Measurements from ENCODE around the gene C7orf33.
"Not testable (repeated sequence)": the region's sequence is repeated elsewhere in the genome, so short reads cannot be mapped to it uniquely, and the experiment has no call there.

The C7orf33 gene

GRCh38 chr7:148588168-148588567 lies 2.4 kb upstream of the C7orf33 start:
- peaks cover 4% of the 10 kb centered on the region in 2 donors for H3K4me1 Mint-ChIP-seq (ENCODE audit: low read depth in 2 of 2)
- H3K27ac Mint-ChIP-seq: no peak overlapping the region
- H3K4me3 Mint-ChIP-seq: no peak overlapping the region
- H3K9me3 Mint-ChIP-seq: no peaks in the 10 kb centered on the region
- H3K27me3 Mint-ChIP-seq: peaks cover 7 to 31% of the 10 kb centered on the region in 2 donors
- no peaks in the 10 kb centered on the region for H3K36me3 Mint-ChIP-seq (ENCODE audit: insufficient read depth)
- no peak for DNase-seq
- ATAC-seq (replicated peaks): no peak

DNA sequence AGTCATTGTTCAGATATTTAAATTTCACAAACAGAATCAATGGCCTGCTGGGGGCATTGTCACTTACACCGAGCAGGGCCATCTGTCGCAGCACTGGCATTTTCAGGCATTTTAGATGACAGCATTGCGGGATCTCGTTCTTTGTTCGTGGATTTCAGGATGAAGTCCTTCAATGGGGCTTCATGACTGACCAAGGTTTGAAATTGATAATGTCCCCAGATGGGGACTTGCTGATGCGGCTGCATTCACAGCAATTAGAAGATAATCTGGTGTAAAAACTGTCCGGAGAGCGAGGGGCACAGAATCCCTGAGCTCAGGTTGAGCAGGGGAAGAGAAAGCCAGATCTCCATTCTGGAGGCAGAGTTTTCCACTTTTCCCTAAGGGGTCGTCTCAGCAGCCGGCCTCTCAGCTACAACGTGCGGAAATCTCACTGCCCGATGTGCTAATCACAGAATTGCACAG lies 1.9 kb upstream of the C7orf33 start:
- no peaks in the 10 kb centered on the region for H3K36me3 Mint-ChIP-seq (ENCODE audit: insufficient read depth)
- no peak overlapping the region for H3K27ac Mint-ChIP-seq
- ATAC-seq (replicated peaks) (no peak), DNase-seq (no peak)
- peaks cover 4% of the 10 kb centered on the region in 2 donors for H3K4me1 Mint-ChIP-seq (ENCODE audit: low read depth in 2 of 2)
- H3K9me3 Mint-ChIP-seq: no peaks in the 10 kb centered on the region
- peaks cover 11 to 35% of the 10 kb centered on the region in 2 donors for H3K27me3 Mint-ChIP-seq
- H3K4me3 Mint-ChIP-seq: no peak overlapping the region

- Mint-ChIP-seq H3K36me3 (ENCODE audit: insufficient read depth) (no peaks in the 10 kb centered on the region), H3K9me3 (no peaks in the 10 kb centered on the region), H3K4me1 (ENCODE audit: low read depth in 2 of 2) (peaks cover 0 to 1% of the 10 kb centered on the region in 2 donors), H3K27me3 (peaks cover 13 to 39% of the 10 kb centered on the region in 2 donors), H3K27ac (no peak overlapping the region), H3K4me3 (no peak overlapping the region)
- ATAC-seq (replicated peaks) (no peak), DNase-seq (no peak)
These were observed 926 bp upstream of the C7orf33 start for GRCh38 chr7:148589640-148590039.

DNA sequence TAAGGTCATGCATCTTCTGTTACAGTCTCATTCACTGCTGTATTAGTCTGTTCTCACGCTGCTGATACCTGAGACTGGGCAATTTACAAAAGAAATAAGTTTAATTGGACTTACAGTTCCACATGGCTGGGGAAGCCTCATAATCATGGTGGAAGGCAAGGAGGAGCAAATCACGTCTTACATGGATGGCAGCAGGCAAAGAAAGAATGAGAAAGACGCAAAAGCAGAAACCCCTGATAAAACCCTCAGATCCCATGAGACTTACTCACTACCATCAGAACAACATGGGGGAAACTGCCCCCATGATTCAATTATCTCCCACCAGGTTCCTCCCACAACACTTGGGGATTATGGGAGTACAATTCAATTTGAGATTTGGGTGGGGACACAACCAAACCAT lies 5.8 kb downstream of the C7orf33 start:
- H3K36me3 Mint-ChIP-seq (ENCODE audit: insufficient read depth); H3K27ac Mint-ChIP-seq: not testable (repeated sequence)

GRCh38 chr7:148598351-148598750 lies 7.8 kb downstream of the C7orf33 start:
- DNase-seq (no peak), ATAC-seq (replicated peaks) (no peak)
- no peak overlapping the region for H3K27ac Mint-ChIP-seq

More for the DNA sequence above, 5.8 kb downstream of the C7orf33 start:
- H3K9me3 Mint-ChIP-seq; H3K4me1 Mint-ChIP-seq (ENCODE audit: low read depth in 2 of 2); DNase-seq; H3K4me3 Mint-ChIP-seq; ATAC-seq (replicated peaks): not testable (repeated sequence)
- peaks cover 31 to 36% of the 10 kb centered on the region in 2 donors for H3K27me3 Mint-ChIP-seq

DNA sequence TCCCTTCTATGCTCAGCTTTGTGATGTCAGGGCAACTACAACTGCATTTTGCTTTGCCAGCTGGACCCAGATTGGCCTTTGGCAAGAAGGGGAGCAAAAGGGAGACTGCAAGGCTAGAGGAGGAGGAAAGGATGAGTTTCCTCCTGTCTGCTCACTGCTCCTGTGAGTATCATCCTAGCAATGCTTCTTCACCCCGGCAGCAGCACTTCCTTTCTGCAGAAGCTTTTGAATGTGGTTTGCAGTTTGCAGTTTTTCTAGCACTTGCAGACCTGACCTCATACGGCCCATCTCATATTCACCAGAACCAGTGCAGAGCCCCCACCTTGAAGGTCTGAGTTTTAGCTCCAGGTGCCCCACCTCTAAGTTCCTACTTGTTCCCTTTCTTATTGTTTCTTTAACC lies 14.8 kb downstream of the C7orf33 start:
- no peak overlapping the region for H3K27ac Mint-ChIP-seq
- no peaks in the 10 kb centered on the region for H3K4me1 Mint-ChIP-seq (ENCODE audit: low read depth in 2 of 2)
- peaks cover 0 to 12% of the 10 kb centered on the region in 2 donors for H3K9me3 Mint-ChIP-seq
- peaks cover 29 to 64% of the 10 kb centered on the region in 2 donors for H3K27me3 Mint-ChIP-seq
- ATAC-seq (replicated peaks) (no peak), DNase-seq (no peak)
- no peaks in the 10 kb centered on the region for H3K36me3 Mint-ChIP-seq (ENCODE audit: insufficient read depth)
- no peak overlapping the region for H3K4me3 Mint-ChIP-seq

More at GRCh38 chr7:148598351-148598750, 7.8 kb downstream of the C7orf33 start:
- Mint-ChIP-seq H3K36me3 (ENCODE audit: insufficient read depth) (peaks cover 2% of the 10 kb centered on the region), H3K4me1 (ENCODE audit: low read depth in 2 of 2) (peaks cover 8% of the 10 kb centered on the region in 2 donors), H3K27me3 (peaks cover 33 to 45% of the 10 kb centered on the region in 2 donors), H3K4me3 (no peak overlapping the region), H3K9me3 (no peaks in the 10 kb centered on the region)

DNA sequence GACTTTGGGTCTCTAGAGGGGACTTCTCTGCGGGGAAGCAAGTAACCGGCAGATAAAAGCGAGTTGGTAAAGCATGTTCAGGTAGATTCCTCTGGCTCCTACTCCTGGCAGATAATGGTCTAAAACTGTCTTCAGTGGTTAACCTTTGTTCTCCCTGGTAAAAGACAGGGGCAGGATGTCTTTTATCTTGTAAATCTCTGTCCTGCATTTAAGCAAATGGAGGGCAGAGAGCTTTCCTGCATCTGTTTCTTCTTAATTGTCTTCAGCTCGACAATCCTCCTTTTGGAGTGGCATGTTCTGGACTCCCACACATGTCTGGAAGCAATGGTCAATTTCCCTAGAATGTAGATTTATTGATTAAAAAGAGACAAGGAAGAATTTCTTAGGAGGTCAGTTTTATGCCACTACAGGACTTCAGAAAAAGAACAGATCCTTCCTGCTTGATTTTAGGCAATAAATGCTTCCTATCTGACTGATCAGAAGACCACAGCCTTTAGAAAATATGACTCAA lies 16.6 kb downstream of the C7orf33 start:
- ATAC-seq (replicated peaks) (no peak), DNase-seq (no peak)
- Mint-ChIP-seq H3K27ac (no peak overlapping the region), H3K9me3 (peaks cover 0 to 12% of the 10 kb centered on the region in 2 donors), H3K27me3 (peaks cover 37 to 70% of the 10 kb centered on the region in 2 donors), H3K4me1 (ENCODE audit: low read depth in 2 of 2) (no peaks in the 10 kb centered on the region), H3K36me3 (ENCODE audit: insufficient read depth) (no peaks in the 10 kb centered on the region), H3K4me3 (no peak overlapping the region)

- peaks cover 0 to 12% of the 10 kb centered on the region in 2 donors for H3K9me3 Mint-ChIP-seq
- H3K27me3 Mint-ChIP-seq: peaks cover 40 to 70% of the 10 kb centered on the region in 2 donors
- ATAC-seq (replicated peaks) (no peak), DNase-seq (no peak)
- H3K4me1 Mint-ChIP-seq (ENCODE audit: low read depth in 2 of 2): no peaks in the 10 kb centered on the region
- no peak overlapping the region for H3K27ac Mint-ChIP-seq
- H3K4me3 Mint-ChIP-seq: no peak overlapping the region
- H3K36me3 Mint-ChIP-seq (ENCODE audit: insufficient read depth): no peaks in the 10 kb centered on the region
These were observed 18.6 kb downstream of the C7orf33 start for GRCh38 chr7:148609045-148609725.

DNA sequence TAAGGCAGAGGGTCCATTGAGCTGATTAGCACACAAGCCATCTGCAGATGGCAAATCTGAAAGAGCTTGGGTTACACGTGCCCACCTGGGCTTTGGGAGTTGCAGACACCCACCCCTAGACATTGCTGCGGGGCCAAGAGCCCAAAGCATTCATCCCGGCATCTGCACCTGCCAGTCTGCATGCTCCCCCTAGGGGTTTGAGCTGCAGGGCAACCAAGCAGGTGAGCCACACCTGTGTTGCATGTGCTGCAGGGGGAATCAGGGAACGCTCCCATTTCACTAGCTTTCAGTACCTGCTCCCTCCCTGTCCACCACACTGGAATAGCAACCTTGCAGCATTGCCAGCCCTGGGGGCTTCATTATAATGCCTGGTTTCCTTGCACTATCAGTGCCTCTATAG lies 21.1 kb downstream of the C7orf33 start:
- Mint-ChIP-seq H3K36me3 (ENCODE audit: insufficient read depth) (no peaks in the 10 kb centered on the region), H3K27me3 (peaks cover 56 to 78% of the 10 kb centered on the region in 2 donors), H3K9me3 (no peaks in the 10 kb centered on the region), H3K4me3 (no peak overlapping the region), H3K27ac (no peak overlapping the region), H3K4me1 (ENCODE audit: low read depth in 2 of 2) (no peaks in the 10 kb centered on the region)
- ATAC-seq (replicated peaks) (no peak), DNase-seq (no peak)

DNA sequence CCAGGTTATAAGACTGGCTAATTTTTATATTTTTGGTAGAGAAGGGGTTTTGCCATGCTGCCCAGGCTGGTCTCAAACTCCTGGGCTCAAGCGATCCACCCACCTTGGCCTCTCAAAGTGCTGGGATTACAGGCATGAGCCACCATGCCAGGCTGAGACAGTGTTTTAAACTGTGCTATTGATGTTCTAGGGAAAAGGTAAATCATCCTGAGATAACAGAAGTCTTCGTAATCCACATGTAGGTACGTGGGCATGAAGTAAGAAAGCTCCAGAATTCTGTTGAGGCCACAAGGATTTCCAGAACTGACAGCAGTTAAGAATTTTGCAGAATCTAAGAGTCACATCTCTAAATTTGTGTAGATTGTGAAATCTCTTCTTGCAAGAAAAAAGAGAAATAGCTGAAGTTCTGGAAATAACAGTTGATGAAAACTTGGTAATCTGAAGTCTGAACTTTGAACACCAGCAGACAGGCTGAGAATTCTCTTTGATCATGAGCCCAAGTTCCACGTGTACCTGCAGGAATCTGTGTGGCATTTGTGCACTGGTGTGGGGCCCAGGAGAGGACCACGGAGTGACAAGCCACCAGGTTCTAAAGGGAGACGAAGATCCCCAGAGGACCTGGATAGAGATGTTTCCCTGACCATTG lies 24.6 kb downstream of the C7orf33 start:
- no peaks in the 10 kb centered on the region for H3K36me3 Mint-ChIP-seq (ENCODE audit: insufficient read depth)
- no peaks in the 10 kb centered on the region for H3K4me1 Mint-ChIP-seq (ENCODE audit: low read depth in 2 of 2)
- no peak overlapping the region for H3K4me3 Mint-ChIP-seq
- DNase-seq (no peak), ATAC-seq (replicated peaks) (no peak)
- peaks cover 67 to 88% of the 10 kb centered on the region in 2 donors for H3K27me3 Mint-ChIP-seq
- H3K27ac Mint-ChIP-seq: no peak overlapping the region
- H3K9me3 Mint-ChIP-seq: no peaks in the 10 kb centered on the region

- H3K4me1 Mint-ChIP-seq (ENCODE audit: low read depth in 2 of 2): peaks cover 0 to 5% of the 10 kb centered on the region in 2 donors
- peak; percentile 10 for ATAC-seq (replicated peaks)
- no peak overlapping the region for H3K4me3 Mint-ChIP-seq
- no peaks in the 10 kb centered on the region for H3K36me3 Mint-ChIP-seq (ENCODE audit: insufficient read depth)
- no peak overlapping the region for H3K27ac Mint-ChIP-seq
- DNase-seq: no peak
- H3K27me3 Mint-ChIP-seq: peaks cover 60 to 70% of the 10 kb centered on the region in 2 donors
- H3K9me3 Mint-ChIP-seq: no peaks in the 10 kb centered on the region
These were observed 30.3 kb downstream of the C7orf33 start for GRCh38 chr7:148620749-148621359.

DNA sequence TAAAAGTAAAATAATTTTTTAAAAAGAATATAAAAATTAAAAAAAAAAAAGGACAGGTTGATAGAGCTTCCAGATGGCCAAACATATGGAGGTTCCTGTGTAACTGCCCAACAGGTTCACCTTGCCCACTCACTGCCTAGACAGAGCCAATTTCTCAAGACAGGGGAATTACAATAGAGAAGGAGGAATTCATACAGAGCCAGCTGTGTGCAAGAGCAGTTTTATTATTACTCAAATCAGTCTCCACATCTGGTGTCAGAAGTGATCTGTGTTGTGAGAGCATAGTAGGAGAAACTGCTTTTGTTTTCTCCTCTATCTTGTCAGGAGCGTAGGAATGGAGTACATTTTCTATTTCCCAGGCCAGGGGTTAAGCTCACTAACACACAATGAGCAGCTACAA lies 31.0 kb downstream of the C7orf33 start:
- DNase-seq (no peak), ATAC-seq (replicated peaks) (no peak)
- Mint-ChIP-seq H3K27ac (no peak overlapping the region), H3K4me3 (no peak overlapping the region), H3K9me3 (no peaks in the 10 kb centered on the region), H3K36me3 (ENCODE audit: insufficient read depth) (no peaks in the 10 kb centered on the region), H3K27me3 (peaks cover 53 to 63% of the 10 kb centered on the region in 2 donors), H3K4me1 (ENCODE audit: low read depth in 2 of 2) (peaks cover 0 to 5% of the 10 kb centered on the region in 2 donors)

DNA sequence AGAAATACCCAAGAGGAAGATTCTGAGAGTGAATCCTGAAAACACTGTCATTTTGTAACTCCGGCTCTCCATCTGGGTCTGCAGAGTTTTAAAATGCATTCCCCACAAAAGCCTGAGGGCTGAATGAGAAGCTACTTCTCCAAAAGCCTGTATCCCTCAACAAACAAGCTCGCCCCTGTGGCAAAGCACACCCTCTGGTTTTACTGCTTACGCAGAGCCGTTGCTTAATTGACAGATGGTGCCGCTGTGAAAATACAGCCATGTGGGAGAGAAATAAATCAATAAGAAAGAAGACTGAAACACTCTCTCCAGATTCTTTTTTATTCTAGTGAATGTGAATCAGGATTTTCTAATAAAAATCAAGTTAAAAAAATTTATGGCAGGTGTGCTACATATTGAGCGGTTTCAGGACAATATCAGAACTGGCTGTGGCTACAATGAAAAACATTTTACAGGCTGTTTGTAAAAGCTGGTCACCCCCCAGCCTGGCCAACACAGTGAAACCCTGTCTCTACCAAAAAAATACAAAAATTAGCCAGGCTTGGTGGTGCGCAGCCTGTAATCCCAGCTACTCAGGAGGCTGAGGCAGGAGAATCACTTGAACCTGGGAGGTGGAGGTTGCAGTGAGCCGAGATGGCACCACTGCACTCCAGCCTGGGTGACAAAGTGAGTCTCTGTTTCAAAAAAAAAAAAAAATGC lies 32.5 kb downstream of the C7orf33 start:
- Mint-ChIP-seq H3K4me3 (no peak overlapping the region), H3K27me3 (peaks cover 49 to 50% of the 10 kb centered on the region in 2 donors)

More for the DNA sequence above, 32.5 kb downstream of the C7orf33 start:
- H3K9me3 Mint-ChIP-seq: no peaks in the 10 kb centered on the region
- H3K36me3 Mint-ChIP-seq (ENCODE audit: insufficient read depth): no peaks in the 10 kb centered on the region
- peaks cover 8 to 9% of the 10 kb centered on the region in 2 donors for H3K4me1 Mint-ChIP-seq (ENCODE audit: low read depth in 2 of 2)
- no peak for DNase-seq
- no peak for ATAC-seq (replicated peaks)
- no peak overlapping the region for H3K27ac Mint-ChIP-seq
